SK-N-MC (cell line): ENCODE measurements around the gene RPH3AL.

Experiments
- EZH2 ChIP-seq: fragments of 200-600 bp; sonication (generic); IDR thresholded peaks from one replicate; pipeline ENCODE4 v1.6.1; 2017; ENCODE audit warnings: antibody characterized with exemption
- POLR2AphosphoS5 ChIP-seq: IDR thresholded peaks from 2 replicates; pipeline ENCODE4 v1.6.1; 2012; ENCODE audit warnings: mild to moderate bottlenecking, low read depth, low read length, borderline replicate concordance

DNA sequence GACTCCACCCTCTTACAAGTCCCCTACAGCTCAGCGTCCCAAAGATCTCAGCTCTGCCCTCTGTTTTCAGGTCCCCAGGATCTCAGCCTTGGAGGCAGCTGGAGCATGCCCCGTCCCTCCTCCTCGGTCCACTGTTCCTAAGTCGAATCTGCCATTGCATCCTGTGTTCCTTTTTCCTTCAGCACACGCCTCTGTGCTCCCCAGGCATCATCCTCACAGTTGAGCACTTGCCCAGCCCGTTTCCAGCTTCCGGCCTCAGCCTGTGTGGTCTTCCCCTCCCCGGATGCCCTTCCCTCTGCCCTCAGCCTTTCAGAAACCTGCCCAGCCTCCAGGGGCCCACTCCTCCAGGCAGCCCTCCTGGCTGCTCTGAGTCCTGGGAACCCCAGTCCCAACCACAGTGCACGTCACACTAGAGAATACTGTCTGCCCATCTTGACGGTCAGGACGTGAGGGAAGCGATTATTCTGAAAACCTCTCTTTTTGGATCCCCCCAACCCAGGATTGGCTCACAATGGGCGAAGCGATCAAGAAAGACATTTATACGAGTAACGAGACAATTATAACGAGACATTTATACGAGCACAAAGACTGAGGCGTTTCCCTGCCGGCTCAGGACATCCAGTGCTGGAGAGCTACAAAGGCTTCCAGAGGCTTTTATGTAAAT, 41.4 kb downstream of the RPH3AL start:
- TF ChIP-seq POLR2AphosphoS5 (no peak), EZH2 (no peak)
